HG03066 (cell line): ENCODE data around the gene NASP.

Experiments
- ATAC-seq: cut with Tn5 transposase; IDR thresholded peaks from one replicate; pipeline ENCODE4 v1.9.1; 2021; ENCODE audit warnings: low read depth; ENCODE audit not compliant: unreplicated experiment

Gene NASP

DNA sequence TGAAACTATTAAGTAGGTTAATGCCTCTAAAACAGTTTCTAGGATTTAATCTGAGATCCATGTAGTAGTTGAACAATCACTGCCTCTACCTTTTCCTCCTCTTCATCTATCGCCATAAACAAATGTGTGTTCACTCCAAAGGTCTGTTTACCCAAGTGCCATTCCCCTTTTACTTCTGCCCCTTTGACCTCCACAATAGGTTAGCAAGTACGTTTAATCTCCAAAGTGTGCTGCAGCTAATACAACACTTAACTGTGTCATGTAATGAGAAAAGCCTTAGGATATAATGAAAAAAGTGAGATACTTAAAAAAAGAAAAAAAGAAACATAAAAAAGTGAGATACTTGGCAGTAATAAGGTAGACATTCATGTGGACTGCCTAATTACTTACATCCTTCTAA is 74.3 kb downstream of the NASP start:
- no peak for ATAC-seq

DNA sequence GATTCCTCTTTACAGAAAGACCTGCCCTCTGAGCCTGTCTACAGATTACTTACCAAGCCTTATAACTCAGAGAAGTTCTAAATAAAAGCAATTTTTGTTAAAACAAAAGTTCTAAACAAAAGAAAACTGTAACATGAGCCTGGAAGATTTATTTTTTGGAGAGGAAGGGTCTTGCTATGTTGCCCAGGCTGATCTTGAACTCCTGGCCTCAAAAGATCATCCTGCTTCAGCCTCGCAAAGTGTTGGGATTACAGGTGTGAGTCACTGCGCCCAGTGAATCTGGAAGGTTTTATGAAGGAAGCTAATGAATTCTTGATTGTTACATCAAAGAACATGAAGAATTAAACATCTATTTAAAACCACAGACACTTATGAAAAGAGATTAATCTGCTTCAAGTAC is 75.4 kb downstream of the NASP start:
- no peak for ATAC-seq

DNA sequence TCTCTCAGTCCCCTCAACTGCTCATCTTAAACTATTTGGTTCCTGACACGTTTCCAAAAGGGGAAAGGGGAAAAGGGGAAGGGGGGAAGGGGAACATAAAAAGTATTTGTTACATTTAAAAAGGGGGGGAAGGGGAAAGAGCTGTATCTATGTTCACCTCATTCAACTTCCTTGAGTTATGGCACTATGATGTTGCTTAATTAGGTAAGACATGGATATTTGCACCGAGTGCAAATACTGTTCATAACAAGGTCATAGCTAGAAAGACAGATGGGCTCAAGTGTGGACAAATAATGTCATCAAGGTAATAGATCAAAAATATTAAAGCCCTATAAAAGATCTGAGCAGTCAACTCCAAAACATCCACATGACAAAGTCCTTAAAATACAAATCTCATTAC is 76.5 kb downstream of the NASP start:
- ATAC-seq: no peak

DNA sequence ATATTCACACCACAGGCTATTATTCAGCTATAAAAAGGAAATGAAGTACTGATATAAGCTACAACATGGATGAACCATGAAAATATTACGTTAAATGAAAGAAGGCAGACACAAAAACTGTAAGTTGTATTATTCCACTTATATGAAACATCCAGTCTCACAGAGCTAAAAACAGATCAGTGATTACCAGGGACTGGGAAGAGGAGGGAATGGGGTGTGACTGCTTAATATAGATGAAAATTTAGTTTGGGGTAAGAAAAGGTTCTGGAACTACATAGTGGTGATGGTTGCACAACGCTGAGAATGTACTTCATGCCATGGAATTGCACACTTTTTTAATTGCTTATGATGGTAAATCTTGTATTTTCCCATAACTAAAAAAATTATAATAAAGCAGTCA is 83.0 kb downstream of the NASP start:
- ATAC-seq: no peak

DNA sequence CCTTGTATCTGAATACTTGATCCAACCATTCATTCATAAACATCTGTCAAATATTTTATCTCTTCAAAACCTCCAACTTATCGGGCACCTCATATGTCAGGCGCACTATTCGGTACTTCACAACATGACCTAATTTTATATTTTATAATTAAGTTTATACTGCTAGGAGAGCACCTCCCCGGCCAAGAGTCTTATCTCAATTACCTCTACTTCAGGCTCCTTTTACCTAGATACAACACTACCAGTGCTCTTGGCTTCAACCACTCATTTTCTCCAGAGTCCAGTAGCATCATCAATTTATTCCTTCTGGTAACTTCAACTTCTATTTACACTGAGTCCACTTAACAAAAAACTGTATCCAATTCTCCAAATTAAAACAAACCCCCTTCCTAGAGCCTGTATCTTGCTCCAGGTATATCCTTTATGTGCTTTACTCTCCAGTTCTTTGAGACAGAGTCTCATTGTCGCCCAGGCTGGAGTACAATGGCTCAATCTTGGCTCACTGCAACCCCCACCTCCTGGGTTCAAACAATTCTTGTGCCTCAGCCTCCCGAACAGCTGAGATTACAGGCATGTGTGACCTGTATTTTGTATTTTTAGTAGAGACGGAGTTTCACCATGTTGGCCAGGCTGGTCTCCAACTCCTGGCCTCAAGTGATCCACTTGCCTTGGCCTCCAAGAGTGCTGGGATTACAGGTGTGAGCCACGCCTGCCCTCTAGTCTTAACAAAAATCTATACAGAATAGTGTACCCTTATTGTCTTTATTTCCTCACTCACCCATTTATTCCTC is 83.7 kb downstream of the NASP start:
- ATAC-seq: no peak
